Measurements from ENCODE around the gene ASTN1.

ASTN1 gene

GRCh38 chr1:177020851-177021589 is 143.5 kb downstream of the ASTN1 start:
- Histone ChIP-seq H3K9ac (ENCODE audit: low read depth in 1 of 2, low read length in 2 of 2) (no peak overlapping the region), H3K27me3 (ENCODE audit: control insufficient read depth in 1 of 2, insufficient read depth in 2 of 2, low read length in 2 of 2) (no peaks in the 10 kb centered on the region), H3K9me3 (ENCODE audit: control insufficient read depth in 1 of 2, low read length in 2 of 2) (no peaks in the 10 kb centered on the region), H3K27ac (ENCODE audit: low read depth, low read length) (no peak overlapping the region), H3K4me1 (ENCODE audit: control insufficient read depth in 1 of 2, insufficient read depth in 2 of 2, low read length in 2 of 2) (no peaks in the 10 kb centered on the region), H3K4me3 (ENCODE audit: low read depth in 1 of 2, low read length in 2 of 2) (no peak overlapping the region), H3K36me3 (ENCODE audit: control insufficient read depth in 1 of 2, insufficient read depth in 2 of 2, low read length in 2 of 2) (no peaks in the 10 kb centered on the region)

- no peak overlapping the region for H3K27ac ChIP-seq (ENCODE audit: low read depth, low read length)
- H3K36me3 ChIP-seq (ENCODE audit: control insufficient read depth in 1 of 2, insufficient read depth in 2 of 2, low read length in 2 of 2) = no peaks in the 10 kb centered on the region
- H3K4me3 ChIP-seq (ENCODE audit: low read depth in 1 of 2, low read length in 2 of 2) = no peak overlapping the region
Measured at GRCh38 chr1:177017287-177017852, 147.1 kb downstream of the ASTN1 start.

GRCh38 chr1:177014325-177014724 is 150.2 kb downstream of the ASTN1 start:
- Histone ChIP-seq H3K9ac (ENCODE audit: low read depth in 1 of 2, low read length in 2 of 2) (no peak overlapping the region), H3K4me1 (ENCODE audit: control insufficient read depth in 1 of 2, insufficient read depth in 2 of 2, low read length in 2 of 2) (no peaks in the 10 kb centered on the region), H3K36me3 (ENCODE audit: control insufficient read depth in 1 of 2, insufficient read depth in 2 of 2, low read length in 2 of 2) (no peaks in the 10 kb centered on the region), H3K27me3 (ENCODE audit: control insufficient read depth in 1 of 2, insufficient read depth in 2 of 2, low read length in 2 of 2) (no peaks in the 10 kb centered on the region), H3K27ac (ENCODE audit: low read depth, low read length) (no peak overlapping the region), H3K4me3 (ENCODE audit: low read depth in 1 of 2, low read length in 2 of 2) (no peak overlapping the region), H3K9me3 (ENCODE audit: control insufficient read depth in 1 of 2, low read length in 2 of 2) (no peaks in the 10 kb centered on the region)

More at GRCh38 chr1:177017287-177017852, 147.1 kb downstream of the ASTN1 start:
- H3K27me3 ChIP-seq (ENCODE audit: control insufficient read depth in 1 of 2, insufficient read depth in 2 of 2, low read length in 2 of 2) = no peaks in the 10 kb centered on the region
- H3K9me3 ChIP-seq (ENCODE audit: control insufficient read depth in 1 of 2, low read length in 2 of 2) = no peaks in the 10 kb centered on the region
- H3K4me1 ChIP-seq (ENCODE audit: control insufficient read depth in 1 of 2, insufficient read depth in 2 of 2, low read length in 2 of 2) = no peaks in the 10 kb centered on the region
- H3K9ac ChIP-seq (ENCODE audit: low read depth in 1 of 2, low read length in 2 of 2) = no peak overlapping the region

GRCh38 chr1:177012342-177012925 is 152.1 kb downstream of the ASTN1 start:
- Histone ChIP-seq H3K9me3 (ENCODE audit: control insufficient read depth in 1 of 2, low read length in 2 of 2) (no peaks in the 10 kb centered on the region), H3K9ac (ENCODE audit: low read depth in 1 of 2, low read length in 2 of 2) (no peak overlapping the region), H3K36me3 (ENCODE audit: control insufficient read depth in 1 of 2, insufficient read depth in 2 of 2, low read length in 2 of 2) (no peaks in the 10 kb centered on the region), H3K27me3 (ENCODE audit: control insufficient read depth in 1 of 2, insufficient read depth in 2 of 2, low read length in 2 of 2) (no peaks in the 10 kb centered on the region), H3K4me3 (ENCODE audit: low read depth in 1 of 2, low read length in 2 of 2) (no peak overlapping the region), H3K27ac (ENCODE audit: low read depth, low read length) (no peak overlapping the region), H3K4me1 (ENCODE audit: control insufficient read depth in 1 of 2, insufficient read depth in 2 of 2, low read length in 2 of 2) (no peaks in the 10 kb centered on the region)

GRCh38 chr1:177011508-177011907 is 153.0 kb downstream of the ASTN1 start:
- H3K9me3 ChIP-seq (ENCODE audit: control insufficient read depth in 1 of 2, low read length in 2 of 2) = no peaks in the 10 kb centered on the region
- H3K9ac ChIP-seq (ENCODE audit: low read depth in 1 of 2, low read length in 2 of 2) = no peak overlapping the region
- no peak overlapping the region for H3K4me3 ChIP-seq (ENCODE audit: low read depth in 1 of 2, low read length in 2 of 2)
- no peaks in the 10 kb centered on the region for H3K36me3 ChIP-seq (ENCODE audit: control insufficient read depth in 1 of 2, insufficient read depth in 2 of 2, low read length in 2 of 2)
- no peaks in the 10 kb centered on the region for H3K27me3 ChIP-seq (ENCODE audit: control insufficient read depth in 1 of 2, insufficient read depth in 2 of 2, low read length in 2 of 2)
- no peaks in the 10 kb centered on the region for H3K4me1 ChIP-seq (ENCODE audit: control insufficient read depth in 1 of 2, insufficient read depth in 2 of 2, low read length in 2 of 2)
- H3K27ac ChIP-seq (ENCODE audit: low read depth, low read length) = no peak overlapping the region

GRCh38 chr1:177010211-177010825 is 154.2 kb downstream of the ASTN1 start:
- H3K36me3 ChIP-seq (ENCODE audit: control insufficient read depth in 1 of 2, insufficient read depth in 2 of 2, low read length in 2 of 2) = no peaks in the 10 kb centered on the region
- H3K9me3 ChIP-seq (ENCODE audit: control insufficient read depth in 1 of 2, low read length in 2 of 2) = no peaks in the 10 kb centered on the region
- no peaks in the 10 kb centered on the region for H3K27me3 ChIP-seq (ENCODE audit: control insufficient read depth in 1 of 2, insufficient read depth in 2 of 2, low read length in 2 of 2)
- no peak overlapping the region for H3K4me3 ChIP-seq (ENCODE audit: low read depth in 1 of 2, low read length in 2 of 2)
- no peak overlapping the region for H3K9ac ChIP-seq (ENCODE audit: low read depth in 1 of 2, low read length in 2 of 2)
- no peak overlapping the region for H3K27ac ChIP-seq (ENCODE audit: low read depth, low read length)
- no peaks in the 10 kb centered on the region for H3K4me1 ChIP-seq (ENCODE audit: control insufficient read depth in 1 of 2, insufficient read depth in 2 of 2, low read length in 2 of 2)

GRCh38 chr1:177008653-177009052 is 155.9 kb downstream of the ASTN1 start:
- Histone ChIP-seq H3K27me3 (ENCODE audit: control insufficient read depth in 1 of 2, insufficient read depth in 2 of 2, low read length in 2 of 2) (no peaks in the 10 kb centered on the region), H3K4me3 (ENCODE audit: low read depth in 1 of 2, low read length in 2 of 2) (no peak overlapping the region), H3K36me3 (ENCODE audit: control insufficient read depth in 1 of 2, insufficient read depth in 2 of 2, low read length in 2 of 2) (no peaks in the 10 kb centered on the region), H3K9me3 (ENCODE audit: control insufficient read depth in 1 of 2, low read length in 2 of 2) (no peaks in the 10 kb centered on the region), H3K27ac (ENCODE audit: low read depth, low read length) (no peak overlapping the region), H3K4me1 (ENCODE audit: control insufficient read depth in 1 of 2, insufficient read depth in 2 of 2, low read length in 2 of 2) (no peaks in the 10 kb centered on the region), H3K9ac (ENCODE audit: low read depth in 1 of 2, low read length in 2 of 2) (no peak overlapping the region)

- H3K9ac ChIP-seq (ENCODE audit: low read depth in 1 of 2, low read length in 2 of 2) = no peak overlapping the region
- no peaks in the 10 kb centered on the region for H3K9me3 ChIP-seq (ENCODE audit: control insufficient read depth in 1 of 2, low read length in 2 of 2)
- no peaks in the 10 kb centered on the region for H3K27me3 ChIP-seq (ENCODE audit: control insufficient read depth in 1 of 2, insufficient read depth in 2 of 2, low read length in 2 of 2)
- no peak overlapping the region for H3K27ac ChIP-seq (ENCODE audit: low read depth, low read length)
- H3K4me3 ChIP-seq (ENCODE audit: low read depth in 1 of 2, low read length in 2 of 2) = no peak overlapping the region
- no peaks in the 10 kb centered on the region for H3K36me3 ChIP-seq (ENCODE audit: control insufficient read depth in 1 of 2, insufficient read depth in 2 of 2, low read length in 2 of 2)
- no peaks in the 10 kb centered on the region for H3K4me1 ChIP-seq (ENCODE audit: control insufficient read depth in 1 of 2, insufficient read depth in 2 of 2, low read length in 2 of 2)
Measured at GRCh38 chr1:177007437-177008161, 156.9 kb downstream of the ASTN1 start.

- H3K36me3 ChIP-seq (ENCODE audit: control insufficient read depth in 1 of 2, insufficient read depth in 2 of 2, low read length in 2 of 2) = no peaks in the 10 kb centered on the region
- H3K9me3 ChIP-seq (ENCODE audit: control insufficient read depth in 1 of 2, low read length in 2 of 2) = no peaks in the 10 kb centered on the region
- no peak overlapping the region for H3K27ac ChIP-seq (ENCODE audit: low read depth, low read length)
- H3K4me3 ChIP-seq (ENCODE audit: low read depth in 1 of 2, low read length in 2 of 2) = no peak overlapping the region
- H3K4me1 ChIP-seq (ENCODE audit: control insufficient read depth in 1 of 2, insufficient read depth in 2 of 2, low read length in 2 of 2) = no peaks in the 10 kb centered on the region
- no peak overlapping the region for H3K9ac ChIP-seq (ENCODE audit: low read depth in 1 of 2, low read length in 2 of 2)
- H3K27me3 ChIP-seq (ENCODE audit: control insufficient read depth in 1 of 2, insufficient read depth in 2 of 2, low read length in 2 of 2) = no peaks in the 10 kb centered on the region
Measured at GRCh38 chr1:177002891-177003290, 161.6 kb downstream of the ASTN1 start.

- no peaks in the 10 kb centered on the region for H3K36me3 ChIP-seq (ENCODE audit: control insufficient read depth in 1 of 2, insufficient read depth in 2 of 2, low read length in 2 of 2)
- H3K27ac ChIP-seq (ENCODE audit: low read depth, low read length) = no peak overlapping the region
- no peaks in the 10 kb centered on the region for H3K9me3 ChIP-seq (ENCODE audit: control insufficient read depth in 1 of 2, low read length in 2 of 2)
- no peaks in the 10 kb centered on the region for H3K4me1 ChIP-seq (ENCODE audit: control insufficient read depth in 1 of 2, insufficient read depth in 2 of 2, low read length in 2 of 2)
- H3K4me3 ChIP-seq (ENCODE audit: low read depth in 1 of 2, low read length in 2 of 2) = no peak overlapping the region
- no peak overlapping the region for H3K9ac ChIP-seq (ENCODE audit: low read depth in 1 of 2, low read length in 2 of 2)
- no peaks in the 10 kb centered on the region for H3K27me3 ChIP-seq (ENCODE audit: control insufficient read depth in 1 of 2, insufficient read depth in 2 of 2, low read length in 2 of 2)
Measured at GRCh38 chr1:177001556-177001955, 163.0 kb downstream of the ASTN1 start.
